ACC112 (cell line): ENCODE results near the gene GRB10.

ENCODE experiments used
- H2AFZ ChIP-seq: fragments of 200-600 bp; sonication (generic); one replicate; pipeline ENCODE4 v1.6.0; 2017; ENCODE audit warnings: antibody characterized with exemption, low read length; ENCODE audit not compliant: unreplicated experiment
- H3K27ac ChIP-seq: fragments of 200-600 bp; sonication (generic); 2 replicates; pipeline ENCODE4 v1.5.1; 2014; ENCODE audit warnings: low read depth, mild to moderate bottlenecking, antibody characterized with exemption, low read length, moderate library complexity
- H3K27me3 ChIP-seq: fragments of 200-600 bp; sonication (generic); 2 replicates; pipeline ENCODE4 v1.6.1; 2014; ENCODE audit warnings: mild to moderate bottlenecking, antibody characterized with exemption, low read length, moderate library complexity, mixed read lengths; ENCODE audit not compliant: insufficient read depth
- H3K36me3 ChIP-seq: fragments of 200-600 bp; sonication (generic); 2 replicates; pipeline ENCODE4 v1.6.1; 2016; ENCODE audit warnings: mild to moderate bottlenecking, antibody characterized with exemption, low read length, moderate library complexity, mixed read lengths; ENCODE audit not compliant: insufficient read depth
- H3K4me1 ChIP-seq: fragments of 200-600 bp; sonication (generic); one replicate; pipeline ENCODE4 v1.6.1; 2016; ENCODE audit warnings: low read length, mixed read lengths; ENCODE audit not compliant: insufficient read depth, unreplicated experiment, control insufficient read depth
- H3K4me3 ChIP-seq: fragments of 200-600 bp; sonication (generic); 2 replicates; pipeline ENCODE4 v1.5.1; 2014; ENCODE audit warnings: mild to moderate bottlenecking, low read depth, low read length
- H3K79me2 ChIP-seq: fragments of 200-600 bp; sonication (generic); one replicate; pipeline ENCODE4 v1.6.0; 2016; ENCODE audit warnings: low read length; ENCODE audit not compliant: control insufficient read depth, unreplicated experiment, insufficient read depth

The GRB10 gene

GRCh38 chr7:50696810-50697582 is 85.7 kb downstream of the GRB10 start:
- Histone ChIP-seq H3K27me3 (no peaks in the 10 kb centered on the region), H3K36me3 (0 out of 2 replicates have a peak, but pooled peaks cover 6% of the 10 kb centered on the region), H3K79me2 (peaks cover 2% of the 10 kb centered on the region), H3K27ac (no peak overlapping the region), H3K4me3 (no peak overlapping the region), H2AFZ (no peak overlapping the region), H3K4me1 (no peaks in the 10 kb centered on the region)

GRCh38 chr7:50695026-50695425 is 87.7 kb downstream of the GRB10 start:
- Histone ChIP-seq H3K4me1 (no peaks in the 10 kb centered on the region), H3K4me3 (no peak overlapping the region), H3K27me3 (no peaks in the 10 kb centered on the region), H3K79me2 (peaks cover 2% of the 10 kb centered on the region), H3K27ac (no peak overlapping the region), H3K36me3 (no peaks in the 10 kb centered on the region), H2AFZ (no peak overlapping the region)

DNA sequence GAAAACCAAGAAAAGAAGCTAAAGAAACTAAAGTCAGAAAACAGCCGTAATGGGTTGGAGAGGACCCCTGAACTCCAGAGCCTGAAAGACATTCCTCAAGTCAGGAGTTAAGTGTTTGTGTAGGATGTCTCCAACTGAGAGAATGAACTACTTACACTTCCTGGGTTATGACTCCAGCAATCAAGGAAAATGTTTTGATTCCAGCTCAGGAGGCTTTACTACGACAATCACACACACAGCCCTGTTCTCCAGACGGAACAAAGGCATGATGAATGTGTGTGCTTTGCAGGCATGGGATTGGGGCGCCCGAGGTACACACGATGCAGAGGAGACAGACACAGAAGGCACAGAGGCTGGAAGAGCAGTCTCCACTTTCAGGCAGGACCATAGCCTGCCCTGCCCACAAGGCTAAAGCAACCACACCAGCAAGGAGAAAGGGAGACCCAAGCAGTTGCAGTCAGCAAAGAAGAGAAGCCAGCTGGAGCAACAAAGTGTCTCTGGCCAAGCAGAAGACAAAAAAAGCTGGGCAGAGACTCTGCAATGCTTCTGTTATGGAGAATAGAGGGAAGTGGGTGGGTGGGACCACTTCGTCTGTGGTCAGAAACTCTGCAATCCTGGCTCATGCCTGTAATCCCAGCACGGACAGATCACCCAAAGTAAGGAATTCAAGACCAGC is 89.1 kb downstream of the GRB10 start:
- Histone ChIP-seq H3K36me3 (no peaks in the 10 kb centered on the region), H3K4me3 (no peak overlapping the region)

GRCh38 chr7:50690541-50691011 is 92.1 kb downstream of the GRB10 start:
- no peak overlapping the region for H3K27ac ChIP-seq
- H3K4me1 ChIP-seq, result no peaks in the 10 kb centered on the region
- no peak overlapping the region for H3K4me3 ChIP-seq
- peaks cover 2% of the 10 kb centered on the region for H3K79me2 ChIP-seq
- H2AFZ ChIP-seq, result no peak overlapping the region
- H3K36me3 ChIP-seq, result peaks cover 6% of the 10 kb centered on the region; the same call in 1 of the 2 replicates
- H3K27me3 ChIP-seq, result no peaks in the 10 kb centered on the region

More for the DNA sequence above, 89.1 kb downstream of the GRB10 start:
- Histone ChIP-seq H2AFZ (no peak overlapping the region), H3K4me1 (no peaks in the 10 kb centered on the region), H3K27me3 (no peaks in the 10 kb centered on the region), H3K79me2 (peaks cover 2% of the 10 kb centered on the region), H3K27ac (no peak overlapping the region)

DNA sequence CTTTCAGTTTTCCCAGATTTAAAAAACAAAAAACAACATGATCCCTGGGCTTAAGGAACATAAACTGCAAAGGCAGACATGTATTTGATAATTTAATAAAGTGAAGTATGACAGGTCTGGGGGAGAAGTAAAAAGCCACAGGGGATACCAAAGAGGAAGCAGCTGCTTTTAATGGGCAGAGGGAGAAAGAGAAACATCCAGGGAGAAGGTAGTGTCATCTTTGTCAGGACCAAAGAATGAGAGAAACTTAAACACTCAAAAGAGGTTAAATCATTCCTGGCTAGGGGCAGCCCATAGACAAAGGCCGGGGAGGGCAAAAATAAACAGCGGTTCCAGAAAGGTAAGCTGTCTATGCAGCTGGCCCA is 94.5 kb downstream of the GRB10 start:
- Histone ChIP-seq H3K79me2 (no peaks in the 10 kb centered on the region), H3K27me3 (no peaks in the 10 kb centered on the region)

DNA sequence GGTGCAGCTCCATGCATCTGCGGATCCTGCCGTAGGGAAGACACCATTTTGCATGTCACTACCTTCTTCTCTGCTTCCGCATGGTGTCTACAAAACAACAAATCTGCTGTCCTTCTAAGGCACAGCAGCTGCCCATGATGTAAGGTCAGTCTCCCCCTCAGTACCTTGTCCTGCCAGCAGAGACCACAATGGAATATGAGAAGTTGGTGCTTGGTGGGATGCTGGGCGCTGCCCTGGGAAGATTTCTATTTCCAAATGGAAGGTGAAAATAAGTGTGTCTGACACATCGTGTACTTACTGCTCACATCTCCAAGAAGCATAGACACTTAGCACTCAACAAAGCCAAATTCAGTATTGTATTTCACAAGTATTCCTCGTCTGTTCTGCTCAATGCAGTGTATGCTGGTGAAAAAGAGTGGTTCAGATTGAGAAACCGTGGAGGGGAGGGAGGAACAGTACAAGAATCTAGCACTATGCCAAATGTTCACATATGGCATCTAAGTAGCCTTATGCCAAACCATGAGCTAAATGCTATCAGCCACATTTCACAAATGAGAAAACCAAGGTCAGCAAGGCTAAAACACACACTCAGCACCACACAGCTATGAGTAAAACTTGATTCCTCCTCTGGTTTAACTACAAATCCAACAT is 95.0 kb downstream of the GRB10 start:
- no peaks in the 10 kb centered on the region for H3K27me3 ChIP-seq
- no peak overlapping the region for H3K4me3 ChIP-seq
- no peaks in the 10 kb centered on the region for H3K4me1 ChIP-seq
- no peak overlapping the region for H3K27ac ChIP-seq
- H2AFZ ChIP-seq, result no peak overlapping the region
- peaks cover 6% of the 10 kb centered on the region; the same call in 1 of the 2 replicates for H3K36me3 ChIP-seq
- no peaks in the 10 kb centered on the region for H3K79me2 ChIP-seq

More for the DNA sequence above, 94.5 kb downstream of the GRB10 start:
- H3K36me3 ChIP-seq, result peaks cover 6% of the 10 kb centered on the region; the same call in 1 of the 2 replicates
- no peak overlapping the region for H3K4me3 ChIP-seq
- H2AFZ ChIP-seq, result no peak overlapping the region
- no peak overlapping the region for H3K27ac ChIP-seq
- no peaks in the 10 kb centered on the region for H3K4me1 ChIP-seq

DNA sequence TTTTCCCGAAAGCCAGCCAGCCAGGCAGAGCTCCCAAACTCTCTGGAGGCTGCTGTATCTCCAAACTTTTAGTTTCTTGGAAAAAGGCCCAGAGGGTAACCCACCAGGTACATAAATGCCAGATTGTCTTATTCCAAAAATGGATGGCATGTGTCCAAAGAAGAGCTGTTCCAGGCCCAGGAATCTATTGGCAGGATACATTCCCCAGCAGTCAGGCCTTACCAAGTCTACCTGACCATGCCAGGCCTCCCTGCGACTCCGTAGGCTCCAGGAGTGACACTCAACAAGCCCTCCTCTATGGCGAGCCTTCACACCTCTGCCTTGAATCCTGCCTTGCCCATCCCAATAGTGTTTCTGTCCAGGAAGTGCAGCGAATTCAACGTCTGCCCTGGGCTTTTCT is 95.6 kb downstream of the GRB10 start:
- H3K4me1 ChIP-seq, result no peaks in the 10 kb centered on the region
- H3K27ac ChIP-seq, result no peak overlapping the region
- H3K4me3 ChIP-seq, result no peak overlapping the region
- no peaks in the 10 kb centered on the region for H3K79me2 ChIP-seq
- H3K36me3 ChIP-seq, result peaks cover 6% of the 10 kb centered on the region; the same call in 1 of the 2 replicates
- H3K27me3 ChIP-seq, result no peaks in the 10 kb centered on the region
- H2AFZ ChIP-seq, result no peak overlapping the region

- no peaks in the 10 kb centered on the region for H3K27me3 ChIP-seq
- H2AFZ ChIP-seq, result no peak overlapping the region
- no peaks in the 10 kb centered on the region for H3K4me1 ChIP-seq
- H3K4me3 ChIP-seq, result no peak overlapping the region
- no peak overlapping the region for H3K27ac ChIP-seq
- H3K36me3 ChIP-seq, result peaks cover 6% of the 10 kb centered on the region; the same call in 1 of the 2 replicates
- H3K79me2 ChIP-seq, result no peaks in the 10 kb centered on the region
These were observed 97.3 kb downstream of the GRB10 start for GRCh38 chr7:50685135-50686065.

- Histone ChIP-seq H3K27ac (no peak overlapping the region), H3K27me3 (no peaks in the 10 kb centered on the region), H2AFZ (no peak overlapping the region), H3K4me1 (no peaks in the 10 kb centered on the region), H3K79me2 (no peaks in the 10 kb centered on the region), H3K36me3 (peaks cover 6% of the 10 kb centered on the region; the same call in 1 of the 2 replicates), H3K4me3 (no peak overlapping the region)
These were observed 98.0 kb downstream of the GRB10 start for GRCh38 chr7:50684713-50685075.
